Smooth muscle cell of the brain vasculature (primary cell): ENCODE measurements around the gene HS3ST2.

ENCODE experiments used
- DNase-seq: peaks from one replicate; pipeline ENCODE4 v3.0.0-alpha.2; 2012; ENCODE audit warnings: low read depth, low spot score

HS3ST2 gene

DNA sequence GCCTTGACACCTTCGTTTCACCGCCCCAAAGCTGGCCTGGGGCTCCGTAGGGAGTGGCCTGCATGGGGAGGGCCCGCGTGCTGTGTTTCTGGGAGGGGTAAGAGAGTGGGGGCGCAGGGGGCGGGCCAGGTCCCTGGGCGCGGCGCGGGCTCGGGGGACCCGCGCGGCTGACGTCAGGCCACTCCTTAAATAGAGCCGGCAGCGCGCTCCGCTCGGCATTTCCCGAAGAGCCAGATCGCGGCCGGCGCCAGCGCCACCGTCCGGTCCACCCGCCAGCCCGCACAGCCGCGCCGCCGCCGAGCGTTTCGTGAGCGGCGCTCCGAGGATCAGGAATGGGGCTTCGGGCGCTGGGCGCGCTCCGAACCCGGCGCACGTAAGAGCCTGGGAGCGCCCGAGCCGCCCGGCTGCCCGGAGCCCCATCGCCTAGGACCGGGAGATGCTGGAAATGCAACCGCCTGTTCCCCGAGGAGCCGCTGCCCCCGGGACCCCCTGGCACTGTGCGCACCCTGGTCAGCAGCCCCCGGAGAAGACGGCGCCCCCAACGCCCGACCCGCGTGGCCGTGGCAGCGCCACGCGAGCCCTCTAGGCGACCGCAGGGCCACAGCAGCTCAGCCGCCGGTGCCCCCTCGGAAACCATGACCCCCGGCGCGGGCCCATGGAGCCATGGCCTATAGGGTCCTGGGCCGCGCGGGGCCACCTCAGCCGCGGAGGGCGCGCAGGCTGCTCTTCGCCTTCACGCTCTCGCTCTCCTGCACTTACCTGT is at the start of gene HS3ST2:
Gene HS3ST2 (plus strand): TSS at position 215 of the 763 bp plus-strand sequence. CDS start 449 bp downstream, at position 664.
- no peak for DNase-seq

DNA sequence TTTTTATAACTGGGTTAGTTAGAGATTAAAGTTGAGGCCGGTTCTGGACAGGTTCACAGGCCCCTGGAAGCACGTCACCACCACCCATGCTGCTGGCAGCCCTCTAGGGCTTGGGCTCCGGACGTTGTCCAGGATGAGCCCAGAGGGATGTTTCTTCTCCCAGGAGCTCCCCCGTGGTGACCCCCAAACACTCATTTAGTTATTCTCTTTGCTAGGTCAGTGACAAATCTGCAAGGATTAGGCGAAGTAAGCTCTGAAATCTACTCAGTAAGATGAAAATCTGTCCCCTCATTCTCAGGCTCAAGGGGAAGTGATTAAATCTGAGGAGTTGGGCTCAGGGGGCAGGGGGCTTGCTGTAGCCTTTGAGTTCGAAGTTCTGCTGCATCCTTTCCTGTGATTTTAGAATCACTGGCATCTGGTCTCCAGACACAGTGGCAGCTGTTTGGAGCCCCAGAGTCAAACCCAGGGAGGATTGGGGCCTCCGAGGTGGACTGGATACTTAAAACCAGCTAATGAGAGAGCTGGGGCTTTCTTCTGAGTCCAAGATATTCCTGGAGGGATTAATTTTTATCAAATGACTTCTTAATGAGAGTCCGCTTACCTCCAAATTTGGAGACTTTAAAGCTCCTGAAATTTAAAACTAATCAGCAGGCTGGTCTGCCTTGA is 49.2 kb upstream of the HS3ST2 start:
- DNase-seq: no peak

DNA sequence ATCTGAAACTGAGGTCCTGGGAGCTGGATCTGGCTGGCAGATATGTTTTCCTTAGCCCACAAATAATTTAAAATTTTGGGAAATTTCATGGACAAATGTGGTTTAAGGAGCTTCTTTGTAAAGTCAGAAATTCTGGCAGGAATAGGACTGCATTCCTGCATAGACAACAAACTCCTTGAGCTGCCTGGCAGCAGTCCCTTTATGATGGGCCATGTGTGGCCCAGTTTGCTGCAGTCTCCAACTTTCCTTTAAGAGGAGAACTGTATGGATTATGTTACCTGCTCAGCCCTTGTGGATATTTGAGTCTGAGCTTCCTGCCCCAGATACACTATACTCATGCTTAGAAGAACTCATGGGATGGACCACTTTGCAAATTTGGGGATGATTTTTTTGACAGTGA is 48.5 kb upstream of the HS3ST2 start:
- DNase-seq: no peak

DNA sequence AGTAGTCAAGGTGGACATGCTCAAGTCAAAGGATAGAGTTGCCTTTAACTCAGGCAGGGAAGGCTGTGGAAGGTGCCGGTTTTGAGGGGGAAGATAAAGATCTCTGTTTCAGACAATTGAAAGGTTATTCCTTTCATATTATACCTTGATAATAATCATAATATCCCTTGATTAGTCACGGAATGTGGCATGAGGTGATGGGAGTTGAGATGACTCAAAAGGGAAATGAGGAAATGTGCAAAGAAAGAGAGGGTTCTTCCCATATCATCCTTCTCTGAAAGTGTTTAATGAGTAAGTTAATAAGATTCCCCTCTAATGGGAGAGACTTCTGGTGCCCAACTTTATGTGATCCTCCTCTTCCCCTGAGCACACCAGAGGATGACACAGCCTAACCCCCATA is 43.1 kb upstream of the HS3ST2 start:
- no peak for DNase-seq

DNA sequence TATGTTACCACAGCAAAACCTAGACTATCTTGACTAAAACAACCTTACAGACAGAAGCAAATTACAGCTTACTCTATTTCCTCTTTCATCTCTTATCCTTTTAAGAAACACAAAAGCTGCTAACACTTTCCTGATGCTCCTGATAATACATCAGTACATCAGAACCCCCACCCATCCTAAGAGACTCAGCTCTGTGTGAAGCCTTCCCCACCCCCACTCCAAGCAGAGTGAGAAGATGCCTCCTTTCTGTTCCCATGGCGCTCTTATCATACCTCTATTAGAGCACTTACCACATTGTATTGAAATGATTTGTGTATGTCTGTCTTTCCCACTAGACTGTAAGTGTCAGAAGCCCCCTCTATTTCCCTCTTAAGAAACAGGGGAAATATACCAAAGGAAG is 42.4 kb upstream of the HS3ST2 start:
- DNase-seq: no peak

DNA sequence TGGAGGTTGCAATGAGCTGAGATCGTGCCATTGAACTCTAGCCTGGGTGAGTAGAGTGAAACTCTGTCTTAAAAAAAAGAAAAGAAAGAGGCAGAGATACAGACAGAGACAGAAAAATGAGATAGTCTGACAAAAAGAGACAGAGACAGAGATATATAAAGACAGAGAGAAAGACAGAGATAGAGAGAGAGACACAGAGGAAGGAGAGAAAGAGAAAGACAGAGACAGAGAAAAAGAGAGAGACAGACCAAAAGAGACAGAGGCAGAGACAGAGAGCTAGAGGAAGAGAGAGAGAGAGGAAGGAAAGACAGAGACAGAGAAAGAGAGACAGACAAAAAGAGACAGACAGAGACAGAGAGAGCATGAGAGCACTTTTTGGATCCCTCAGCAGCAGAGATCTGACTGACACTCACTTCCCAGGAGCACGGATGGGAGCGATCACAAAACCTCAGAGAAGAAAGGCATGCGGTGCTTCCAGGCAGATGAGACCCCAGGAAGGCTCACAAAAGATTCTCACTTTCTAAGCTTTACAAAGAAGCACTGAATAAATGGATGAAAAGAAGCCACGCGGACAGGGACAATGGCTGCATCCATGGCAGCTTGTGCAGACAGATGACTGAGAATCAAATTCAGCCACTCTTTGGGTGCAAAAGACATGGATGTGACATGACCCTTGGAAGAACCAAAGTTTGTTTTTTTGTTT is 38.6 kb upstream of the HS3ST2 start:
- no peak for DNase-seq

DNA sequence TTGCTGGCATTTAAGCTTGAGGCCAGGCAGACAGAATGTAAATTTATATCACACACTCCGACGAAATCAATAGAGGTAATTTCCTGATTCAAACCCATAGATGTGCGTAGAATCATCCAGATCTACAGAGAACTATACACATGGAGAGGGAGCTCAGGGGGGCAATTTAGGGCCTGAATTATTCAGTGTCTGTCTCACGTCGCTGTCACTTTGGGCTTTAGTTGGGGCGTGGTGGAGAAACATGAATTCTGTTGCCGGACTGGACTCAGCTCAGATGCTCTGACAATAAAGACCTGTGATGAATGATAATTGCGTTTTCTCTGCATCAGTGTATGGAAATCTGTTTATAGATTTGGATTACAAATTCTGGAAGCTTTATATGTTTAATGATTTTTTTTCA is 32.5 kb upstream of the HS3ST2 start:
- no peak for DNase-seq

DNA sequence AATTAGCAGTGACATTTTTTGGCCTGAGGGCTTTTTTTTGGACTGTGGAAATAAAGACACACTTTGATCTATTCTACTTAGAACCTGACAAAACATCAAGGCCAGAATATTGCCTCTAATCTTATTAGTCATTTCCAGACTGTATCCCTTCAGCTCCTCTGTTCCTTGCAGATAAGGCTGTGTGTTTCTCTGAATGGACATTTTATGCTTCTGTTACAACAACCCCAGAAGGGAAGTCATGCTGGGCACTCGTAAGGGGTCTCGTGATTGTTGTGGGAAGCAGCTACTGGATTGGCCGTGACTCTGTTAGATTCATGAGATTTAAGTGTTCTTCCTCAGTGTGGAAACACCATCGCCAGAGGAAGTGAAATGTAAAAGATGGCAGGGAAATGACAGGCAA is 31.6 kb upstream of the HS3ST2 start:
- no peak for DNase-seq

DNA sequence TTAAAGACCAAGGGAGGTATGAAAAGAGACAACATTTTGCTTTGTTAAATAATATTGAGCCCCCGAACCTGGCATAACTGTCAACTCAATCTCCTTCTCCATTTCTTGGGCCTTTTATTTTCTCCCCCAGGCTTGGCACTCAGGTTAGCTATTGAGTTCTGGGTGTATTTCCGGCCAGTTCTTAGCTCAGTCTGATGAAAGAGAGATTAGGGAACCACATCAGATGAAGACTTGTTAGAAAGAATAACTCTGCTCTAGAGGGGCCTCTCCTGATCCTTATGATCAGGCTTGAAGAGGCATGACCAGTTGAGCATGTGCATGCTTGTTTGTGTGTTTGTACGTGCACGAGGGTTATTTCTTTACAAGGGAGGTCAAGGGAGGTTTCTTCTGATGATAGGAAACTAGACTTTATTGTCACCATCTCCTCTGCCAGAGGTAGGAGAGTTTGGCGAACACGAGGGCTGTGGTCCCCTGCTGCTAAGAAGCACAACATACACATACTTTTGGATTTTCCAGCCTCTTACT is 29.2 kb upstream of the HS3ST2 start:
- DNase-seq: no peak

DNA sequence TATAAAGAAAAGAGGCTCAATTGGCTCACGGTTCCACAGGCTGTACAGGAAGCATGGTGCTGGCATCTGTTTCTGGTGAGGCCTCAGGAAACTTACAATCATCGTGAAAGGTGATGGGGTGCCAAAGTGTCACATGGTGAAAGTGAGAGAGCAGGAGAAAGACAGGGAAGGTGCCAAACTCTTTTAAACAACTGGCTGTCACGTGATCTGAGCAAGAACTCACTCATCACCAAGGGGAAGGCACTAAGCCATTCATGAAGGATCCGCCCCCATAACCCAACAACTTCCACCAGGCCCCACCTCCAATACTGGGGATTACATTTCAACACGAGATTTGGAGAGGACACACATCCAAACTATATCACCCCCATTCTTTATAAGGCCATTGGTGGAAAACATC is 28.4 kb upstream of the HS3ST2 start:
- no peak for DNase-seq

DNA sequence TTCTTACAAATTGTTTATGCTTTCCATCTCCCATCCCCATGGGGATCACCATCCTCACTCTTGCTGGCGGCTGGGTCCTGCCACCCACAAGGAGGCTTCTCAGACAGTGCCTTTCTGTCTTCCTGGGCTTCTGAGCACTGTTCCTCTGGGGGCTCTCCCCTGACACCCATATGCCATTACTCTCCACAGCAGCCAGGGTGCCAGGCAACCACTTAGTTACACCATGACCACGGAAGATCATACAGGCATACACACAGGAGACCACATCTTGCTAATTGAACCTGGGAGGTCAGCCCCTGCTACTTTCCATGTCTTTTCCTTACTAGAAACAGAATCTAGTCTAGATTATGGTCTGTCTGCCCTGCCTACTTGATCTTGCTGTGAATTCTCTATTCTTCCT is 27.7 kb upstream of the HS3ST2 start:
- no peak for DNase-seq

DNA sequence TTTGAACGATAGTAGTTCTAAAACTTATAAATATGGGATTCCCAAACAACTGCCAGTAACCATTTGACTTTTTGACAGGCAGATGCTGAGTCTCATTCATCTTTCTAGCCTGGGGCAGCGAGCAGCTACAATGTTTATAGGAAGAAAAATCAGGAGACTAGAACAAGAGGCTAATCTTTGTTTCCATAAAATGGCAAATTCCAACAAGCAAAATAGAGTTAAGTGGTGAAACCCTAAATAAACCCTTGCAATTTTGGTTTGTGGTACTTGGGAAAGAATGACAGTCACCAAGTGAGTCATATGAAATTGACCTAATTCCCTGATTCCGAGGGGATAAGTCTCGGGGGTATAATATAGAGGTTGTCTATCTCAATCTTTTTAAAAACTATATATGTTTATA is 27.3 kb upstream of the HS3ST2 start:
- no peak for DNase-seq

DNA sequence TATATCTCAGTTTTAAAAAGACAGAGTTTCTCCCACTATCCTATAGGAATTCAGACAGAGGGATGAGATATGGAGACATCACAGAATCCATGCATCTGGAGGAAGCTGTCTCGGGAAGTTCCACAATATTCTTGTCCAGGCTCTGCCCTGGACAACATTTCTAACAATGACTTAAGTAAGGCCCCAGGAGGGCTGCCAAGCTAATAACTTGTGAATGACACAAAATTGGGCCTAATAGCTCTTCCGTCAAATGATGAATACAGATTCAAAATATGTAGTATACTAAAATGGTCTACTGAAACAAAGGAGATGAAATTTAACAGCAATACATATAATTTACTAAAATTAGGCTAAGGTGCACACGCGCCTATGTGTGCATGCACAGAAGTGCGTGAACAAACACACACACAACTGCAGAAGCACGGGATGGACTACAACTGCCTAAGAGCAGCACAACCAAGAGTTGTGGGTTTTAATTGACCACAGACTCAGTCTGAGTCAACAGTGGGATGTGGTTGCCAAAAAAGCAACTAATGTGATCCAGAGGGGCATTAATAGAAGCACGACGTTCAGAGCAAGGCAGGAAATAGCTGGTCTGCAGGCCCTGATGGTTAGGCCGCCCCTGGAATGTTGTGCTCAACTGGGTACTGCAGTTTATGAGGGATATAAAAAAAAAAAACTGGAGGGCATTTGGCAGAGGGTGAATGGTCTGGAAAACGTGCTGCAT is 26.3 kb upstream of the HS3ST2 start:
- no peak for DNase-seq

DNA sequence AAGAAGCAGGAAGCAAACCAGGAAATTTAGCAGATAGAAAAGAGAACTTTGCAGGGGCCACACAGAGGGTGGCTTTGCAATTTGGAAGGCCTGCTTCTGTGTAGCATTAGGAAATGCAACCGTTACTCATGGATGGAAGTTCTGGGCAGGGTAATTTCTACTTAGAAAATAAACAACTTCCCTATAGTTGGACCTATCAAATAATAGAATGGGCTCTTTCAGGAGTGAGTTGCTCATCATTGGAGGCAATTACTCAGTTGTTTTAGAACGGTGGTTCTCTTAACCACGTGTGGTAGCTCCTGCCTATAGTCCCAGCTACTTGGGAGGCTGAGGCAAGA is 25.8 kb upstream of the HS3ST2 start:
- DNase-seq: no peak

DNA sequence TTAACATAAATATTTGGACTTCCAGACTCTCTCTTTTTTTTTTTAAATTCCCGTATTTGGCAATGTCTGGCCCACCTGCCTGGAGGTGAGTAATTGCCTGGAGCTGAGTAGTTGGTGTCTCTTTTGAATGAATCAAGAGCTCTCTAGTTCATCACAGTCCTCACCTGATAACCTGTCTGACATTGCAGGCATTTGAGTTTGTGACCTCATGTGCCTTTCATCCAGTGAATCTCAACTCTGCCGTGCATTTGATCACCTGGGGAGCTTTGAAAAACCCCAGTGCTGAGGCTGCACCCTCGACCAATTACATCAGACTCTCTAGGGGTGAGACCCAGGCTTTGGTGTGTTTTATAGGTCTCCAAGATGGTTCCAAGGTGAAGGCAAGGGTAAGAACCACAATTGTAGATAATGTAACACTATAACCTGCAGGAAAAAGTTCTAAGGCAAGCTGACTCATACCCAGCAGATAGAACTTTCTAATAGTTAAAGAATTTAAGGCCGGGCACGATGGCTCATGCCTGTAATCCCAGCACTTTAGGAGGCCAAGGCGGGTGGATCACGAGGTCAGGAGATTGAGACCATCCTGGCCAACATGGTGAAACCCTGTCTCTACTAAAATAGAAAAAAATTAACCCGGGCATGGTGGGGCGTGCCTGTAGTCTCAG is 24.5 kb upstream of the HS3ST2 start:
- DNase-seq: no peak

DNA sequence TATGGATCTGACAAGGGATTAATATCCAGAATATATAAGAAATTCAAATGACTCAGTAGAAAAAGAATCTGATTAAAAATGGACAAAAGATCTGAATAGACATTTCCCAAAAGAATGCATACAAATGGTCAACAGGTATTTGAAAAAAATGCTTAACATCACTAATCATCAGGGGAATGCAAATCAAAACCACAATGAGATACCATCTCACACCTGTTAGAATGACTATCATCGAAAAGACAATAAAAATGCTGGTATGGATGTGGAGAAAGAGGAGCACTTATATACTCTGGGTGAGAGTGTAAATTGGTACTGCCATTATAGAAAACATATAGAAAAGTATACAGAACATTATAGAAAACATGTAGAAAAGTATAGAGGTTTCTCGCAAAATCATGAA is 16.4 kb upstream of the HS3ST2 start:
- DNase-seq: no peak

DNA sequence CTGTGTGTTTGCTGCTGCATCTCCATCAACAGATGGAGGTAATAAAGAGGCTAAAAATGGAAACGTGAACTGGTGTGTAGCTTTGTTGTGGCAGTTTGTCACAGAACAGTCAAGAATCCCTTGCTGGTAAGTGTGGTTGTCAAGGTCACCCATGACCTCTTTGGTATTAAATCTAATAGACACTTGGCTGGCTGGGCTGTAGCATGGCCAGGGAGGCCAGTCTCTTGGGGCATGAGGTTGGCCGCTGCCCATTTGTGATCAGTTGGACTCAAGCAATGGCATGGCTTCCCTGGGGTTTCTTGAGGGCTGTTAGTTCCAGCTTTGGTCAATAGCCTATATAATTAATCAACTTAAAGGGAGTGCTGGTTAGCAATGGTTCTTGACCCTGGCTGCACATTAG is 14.8 kb upstream of the HS3ST2 start:
- DNase-seq: no peak

DNA sequence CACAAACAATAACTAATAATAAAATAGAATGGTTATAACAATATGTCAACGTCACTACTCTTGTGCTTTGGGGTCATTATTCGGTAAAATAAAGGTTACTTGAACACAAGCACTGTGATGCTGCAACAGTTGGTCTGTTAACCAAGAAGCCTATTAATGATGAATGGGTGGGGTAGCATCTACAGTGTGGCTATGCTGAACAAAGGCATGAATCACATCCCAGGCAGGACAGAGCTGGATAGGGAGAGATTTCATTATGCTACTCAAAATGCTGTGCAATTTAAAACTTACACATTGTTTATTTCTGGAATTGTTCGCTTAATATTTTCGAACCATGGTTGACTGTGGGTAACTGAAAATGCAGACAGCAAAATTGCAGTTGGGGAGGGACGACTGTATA is 9.1 kb upstream of the HS3ST2 start:
- no peak for DNase-seq

DNA sequence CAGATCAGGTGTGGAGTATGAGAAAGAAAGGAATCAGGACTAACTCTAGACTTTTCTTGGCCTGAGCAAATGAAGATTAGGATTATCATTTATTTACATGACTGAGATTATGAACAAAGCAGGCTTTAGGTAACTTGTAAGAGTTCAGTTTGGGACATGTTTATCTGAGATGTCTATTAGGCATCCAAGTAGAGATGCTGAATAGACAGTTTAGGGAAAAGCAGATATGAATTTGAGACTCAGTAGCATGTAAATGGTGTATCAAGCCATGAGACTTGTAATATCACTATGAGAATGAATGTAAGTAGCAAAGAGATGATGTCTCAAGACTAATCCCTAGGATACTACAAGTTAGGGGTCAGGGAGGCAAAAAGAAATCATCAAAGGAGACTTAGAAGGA is 8.6 kb upstream of the HS3ST2 start:
- no peak for DNase-seq

DNA sequence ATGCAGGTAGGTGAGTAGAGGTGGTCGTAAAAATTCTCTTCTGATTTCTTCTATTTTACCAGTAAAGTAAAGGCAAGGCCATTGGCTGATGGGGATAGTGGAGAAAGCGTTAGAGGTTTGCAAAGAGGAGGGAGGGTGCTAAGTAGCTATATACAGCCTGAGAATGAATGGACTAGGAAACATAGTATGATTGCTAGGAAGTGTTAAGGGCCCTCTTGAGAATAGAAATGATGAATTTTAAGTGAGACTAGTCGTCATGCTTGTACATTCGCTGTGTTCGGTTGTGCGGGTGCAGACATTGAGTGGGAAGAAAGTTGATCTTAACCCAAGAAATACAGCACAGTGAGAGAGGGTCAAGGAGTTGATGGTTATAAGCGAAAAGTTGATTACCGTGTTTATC is 7.2 kb upstream of the HS3ST2 start:
- DNase-seq: no peak

DNA sequence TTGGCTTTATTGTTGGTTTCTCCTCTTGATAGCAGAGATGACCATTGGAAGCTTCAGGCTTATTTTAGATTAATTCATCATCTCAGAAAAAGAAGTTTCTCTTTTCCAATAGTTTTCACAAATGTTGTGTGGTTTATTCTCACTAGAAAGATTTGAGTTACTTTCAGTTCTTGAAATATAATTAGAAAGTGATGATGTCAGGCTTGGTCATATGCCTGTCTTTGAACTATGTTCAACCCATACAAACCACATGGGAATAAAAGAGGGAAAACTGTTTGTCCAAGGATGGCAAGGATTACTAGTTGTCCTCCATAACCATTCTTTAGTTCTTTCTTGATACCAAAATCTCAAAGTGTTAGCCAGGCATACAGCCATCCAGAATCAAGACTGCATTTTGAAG is 3.7 kb upstream of the HS3ST2 start:
- no peak for DNase-seq
